GM18907 (cell line): ENCODE measurements around the gene PRKN.
"Not testable (repeated sequence)": the region's sequence is repeated elsewhere in the genome, so short reads cannot be mapped to it uniquely, and the experiment has no call there.

Experiments used
- ATAC-seq: cut with Tn5 transposase; IDR thresholded peaks from one replicate; pipeline ENCODE4 v1.9.1; 2021; ENCODE audit warnings: mild to moderate bottlenecking, moderate library complexity; ENCODE audit not compliant: unreplicated experiment

PRKN gene

DNA sequence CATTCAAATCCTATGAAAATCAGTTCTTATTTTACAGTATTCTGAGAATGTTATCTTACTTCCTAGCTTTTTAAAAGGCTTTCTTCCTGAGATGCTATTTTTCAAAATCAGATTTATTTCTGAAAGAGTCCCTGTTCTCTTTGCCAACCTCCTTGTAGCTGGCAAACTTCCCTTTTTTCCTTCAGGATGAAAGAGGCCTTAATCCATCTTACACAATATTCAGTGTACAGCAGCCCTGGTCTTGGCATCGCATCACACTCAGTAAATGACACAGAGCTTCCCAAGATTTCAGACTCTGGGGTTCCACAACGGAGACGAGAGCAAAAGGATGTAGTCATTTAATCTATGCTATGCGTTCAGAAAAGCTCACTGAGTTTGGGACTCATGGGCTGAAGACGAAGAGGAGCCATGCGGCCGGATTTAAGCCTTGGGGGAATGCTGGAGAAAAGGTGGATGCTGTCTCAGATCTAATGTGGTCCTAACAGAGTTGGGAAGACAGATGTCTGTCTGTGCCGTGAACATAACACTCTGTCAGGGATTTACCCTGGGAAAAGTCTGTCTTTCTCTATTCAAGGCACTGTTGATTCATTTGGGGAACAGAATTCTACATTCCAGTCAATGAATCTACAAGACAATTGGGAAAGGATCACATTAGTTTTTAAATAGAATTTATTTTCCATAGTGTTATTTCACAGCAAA is 837.3 kb downstream of the PRKN start:
- ATAC-seq = no peak

- ATAC-seq = no peak
Measured at GRCh38 chr6:161889324-161889723, 838.2 kb downstream of the PRKN start.

DNA sequence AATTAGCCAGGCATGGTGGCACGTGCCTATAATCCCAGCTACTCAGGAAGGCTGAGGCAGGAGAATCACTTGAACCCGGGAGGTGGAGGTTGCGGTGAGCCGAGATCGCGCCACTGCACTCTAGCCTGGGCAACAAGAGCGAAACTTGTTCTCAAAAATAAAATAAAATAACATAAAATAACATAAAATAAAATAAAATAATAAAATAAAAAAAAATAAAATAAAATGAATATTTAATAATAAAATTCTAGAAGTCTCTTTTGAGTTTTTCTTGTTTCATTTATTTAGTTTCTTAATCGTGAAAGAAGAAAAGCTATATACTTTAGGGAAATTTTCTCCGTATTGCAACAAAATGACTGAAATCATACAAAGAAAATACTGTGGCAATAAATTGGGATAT is 841.0 kb downstream of the PRKN start:
- ATAC-seq = not testable (repeated sequence)

DNA sequence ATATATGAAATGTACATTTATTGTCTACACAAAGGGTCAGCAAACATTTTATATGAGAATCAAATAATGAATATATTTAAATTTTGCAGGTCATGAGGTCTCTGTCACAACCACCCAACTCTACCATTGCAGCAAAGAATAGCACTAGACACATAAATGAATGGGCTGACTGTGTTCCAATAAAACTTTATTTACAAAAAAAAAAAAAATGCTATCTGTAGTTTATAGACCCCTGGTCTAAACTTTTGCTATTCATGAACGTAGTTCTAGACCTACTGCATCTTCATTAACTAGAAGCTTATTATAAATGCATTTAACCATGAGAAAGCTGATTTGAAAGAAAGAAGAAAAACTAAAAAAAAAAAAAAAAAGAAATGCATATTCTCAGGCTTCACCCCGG is 842.8 kb downstream of the PRKN start:
- ATAC-seq = no peak

GRCh38 chr6:161882196-161882765 is 845.3 kb downstream of the PRKN start:
- ATAC-seq = no peak

GRCh38 chr6:161880056-161880455 is 847.5 kb downstream of the PRKN start:
- ATAC-seq = no peak

GRCh38 chr6:161876231-161876630 is 851.3 kb downstream of the PRKN start:
- no peak for ATAC-seq

DNA sequence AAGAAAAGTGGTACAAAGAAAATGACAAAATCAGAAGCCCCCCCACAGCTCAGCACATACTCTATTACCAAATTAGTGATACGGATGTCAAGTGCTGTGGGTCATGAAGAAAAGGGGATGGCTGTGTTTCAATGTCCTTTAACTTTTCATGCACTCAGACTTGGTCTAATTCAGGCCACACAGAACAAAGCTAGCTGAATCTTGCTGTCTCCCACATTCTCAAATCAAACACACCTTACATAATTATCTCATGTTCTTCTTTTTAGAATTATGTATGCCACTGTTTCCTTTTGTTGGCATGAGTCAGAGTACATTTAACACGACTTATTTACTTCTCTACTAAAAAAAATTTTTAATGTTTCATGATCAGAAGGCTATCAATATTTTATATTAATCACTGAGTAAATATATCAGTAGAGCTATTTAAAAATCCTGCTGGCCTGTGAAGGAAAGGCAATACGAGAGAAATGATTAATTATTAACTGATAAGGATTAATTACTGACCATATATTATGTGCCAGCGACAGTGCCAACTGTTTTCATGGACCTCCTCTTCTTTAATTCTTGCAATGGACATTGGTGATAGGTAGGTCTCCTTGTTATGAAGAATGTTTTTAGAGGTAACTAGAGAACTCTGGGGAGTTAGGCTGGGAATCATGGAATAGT is 857.2 kb downstream of the PRKN start:
- ATAC-seq = no peak

- no peak for ATAC-seq
Measured at GRCh38 chr6:161869491-161869890, 858.1 kb downstream of the PRKN start.

DNA sequence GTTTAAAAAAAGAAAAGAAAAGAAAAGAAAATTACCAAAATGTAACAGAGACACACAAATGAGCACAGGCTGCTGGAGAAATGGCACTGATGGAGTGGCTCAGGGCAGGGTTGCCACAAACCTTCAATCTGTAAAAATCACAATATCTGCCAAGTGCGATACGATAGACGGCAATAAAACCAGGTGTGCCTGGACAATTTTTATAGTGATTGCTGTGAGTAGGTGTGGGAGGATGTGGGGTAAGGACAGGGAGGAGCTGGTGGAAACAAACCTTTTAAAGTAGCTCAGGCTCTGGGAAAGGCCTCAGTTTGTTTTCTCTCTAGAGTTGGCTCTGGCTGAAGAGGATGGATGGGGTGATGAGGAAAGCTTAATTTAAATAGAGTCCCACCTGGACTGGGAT is 861.0 kb downstream of the PRKN start:
- no peak for ATAC-seq

GRCh38 chr6:161861061-161861460 is 866.5 kb downstream of the PRKN start:
- not testable (repeated sequence) for ATAC-seq

DNA sequence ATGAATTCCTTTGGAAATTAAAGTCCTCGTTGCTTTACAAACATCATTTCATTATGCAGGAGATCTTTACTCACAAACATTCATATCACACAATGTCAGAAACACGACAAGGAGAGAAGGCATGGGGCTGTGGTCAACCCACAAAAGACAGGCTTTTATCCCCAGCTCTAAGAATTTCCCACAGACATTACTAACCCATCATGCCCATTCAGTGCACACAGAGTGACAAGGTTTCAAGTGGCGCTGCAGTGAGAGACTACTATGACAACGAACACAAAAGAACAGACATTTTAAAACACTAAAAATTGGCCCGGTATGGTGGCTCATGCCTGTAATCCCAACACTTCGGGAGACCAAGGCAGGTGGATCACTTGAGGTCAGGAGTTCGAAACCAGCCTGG is 873.9 kb downstream of the PRKN start:
- no peak for ATAC-seq

DNA sequence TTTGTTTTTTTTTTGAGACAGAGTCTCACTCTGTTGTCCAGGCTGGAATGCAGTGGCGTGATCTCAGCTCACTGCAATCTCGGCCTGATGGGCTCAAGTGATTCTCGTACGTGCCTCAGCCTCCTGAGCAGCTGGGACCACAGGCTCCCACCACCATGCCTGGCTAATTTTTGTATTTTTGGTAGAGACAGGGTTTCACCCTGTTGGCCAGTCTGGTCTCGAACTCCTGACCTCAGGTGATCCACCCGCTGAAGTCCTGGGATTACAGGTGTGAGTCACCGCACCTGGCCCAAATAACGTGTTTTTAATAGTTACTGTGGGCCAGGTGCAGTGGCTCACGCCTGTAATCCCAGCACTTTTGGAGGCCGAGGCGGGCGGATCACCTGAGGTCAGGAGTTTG is 876.1 kb downstream of the PRKN start:
- ATAC-seq = not testable (repeated sequence)

DNA sequence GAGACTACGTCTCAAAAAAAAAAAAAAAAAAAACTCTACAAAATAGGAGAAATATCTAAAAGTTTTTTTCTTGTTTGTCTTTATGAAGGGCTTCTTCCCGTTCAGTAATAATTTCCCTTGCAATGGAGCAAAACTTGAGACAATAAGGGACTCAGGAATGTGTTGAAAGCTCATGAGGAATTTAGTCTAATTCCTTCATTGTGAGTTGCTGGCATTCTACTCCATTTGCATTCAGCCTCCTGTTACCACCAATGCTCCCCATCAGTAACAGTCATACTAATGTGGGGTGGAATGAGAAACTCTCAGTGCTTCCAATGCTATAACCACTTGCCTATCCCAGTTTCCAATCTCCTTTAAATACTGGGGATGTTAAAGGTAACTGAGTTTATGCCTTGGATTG is 877.0 kb downstream of the PRKN start:
- ATAC-seq = no peak

DNA sequence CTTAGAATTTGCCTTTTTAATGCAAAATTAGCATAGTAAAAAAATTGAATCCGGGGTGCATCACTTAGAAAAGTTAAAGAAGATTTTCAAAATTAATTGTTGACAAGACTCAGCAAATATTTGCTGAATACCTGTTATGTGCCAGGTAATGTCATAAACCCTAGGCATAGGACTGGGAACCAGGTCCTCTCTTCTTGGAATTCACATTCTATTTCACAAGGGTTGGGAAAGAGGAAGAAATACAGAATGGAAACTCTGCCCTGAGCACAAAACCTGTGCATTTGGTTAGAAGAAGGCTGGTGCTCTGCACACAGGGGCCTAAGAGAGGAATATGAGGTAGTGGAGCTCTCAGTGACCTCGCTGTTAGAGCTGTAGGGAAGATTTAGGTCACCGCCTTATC is 879.9 kb downstream of the PRKN start:
- no peak for ATAC-seq

DNA sequence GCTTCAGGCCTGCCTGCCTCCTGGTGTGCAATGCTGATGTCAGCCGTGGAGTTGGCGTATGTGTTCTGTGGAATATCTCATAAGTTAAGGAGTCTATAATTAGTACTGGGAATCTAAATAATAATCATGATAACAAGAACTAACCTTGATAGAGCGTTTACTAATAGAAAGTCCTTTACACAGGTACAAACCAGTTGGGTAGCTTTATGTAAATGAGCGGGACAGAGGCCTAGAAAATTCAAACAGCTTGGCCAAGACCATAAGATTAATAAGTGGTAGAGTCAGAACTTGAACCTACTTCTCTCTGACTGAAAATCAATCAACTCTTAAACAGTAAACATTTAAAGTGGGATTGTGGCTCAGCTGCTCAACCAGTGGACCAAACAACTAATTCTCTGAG is 882.8 kb downstream of the PRKN start:
- no peak for ATAC-seq

DNA sequence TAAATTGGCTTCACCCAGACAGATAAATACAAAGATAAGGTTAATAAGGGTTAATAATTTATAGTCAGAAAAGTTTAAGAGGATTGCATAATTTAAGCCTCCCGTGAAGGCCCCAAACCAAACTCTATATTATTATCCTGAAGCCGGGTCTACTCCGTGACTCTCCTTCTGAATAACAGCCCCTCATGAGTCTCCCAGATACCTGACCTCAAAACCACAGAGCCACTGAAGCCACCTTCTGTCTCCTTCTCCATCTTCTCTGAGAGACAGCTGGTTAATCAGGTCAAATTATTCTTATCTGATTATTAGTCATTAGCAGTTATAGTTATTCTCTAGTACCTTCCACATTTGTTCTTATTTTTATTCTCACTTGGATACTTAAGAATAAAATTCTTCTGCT is 884.5 kb downstream of the PRKN start:
- ATAC-seq = no peak

DNA sequence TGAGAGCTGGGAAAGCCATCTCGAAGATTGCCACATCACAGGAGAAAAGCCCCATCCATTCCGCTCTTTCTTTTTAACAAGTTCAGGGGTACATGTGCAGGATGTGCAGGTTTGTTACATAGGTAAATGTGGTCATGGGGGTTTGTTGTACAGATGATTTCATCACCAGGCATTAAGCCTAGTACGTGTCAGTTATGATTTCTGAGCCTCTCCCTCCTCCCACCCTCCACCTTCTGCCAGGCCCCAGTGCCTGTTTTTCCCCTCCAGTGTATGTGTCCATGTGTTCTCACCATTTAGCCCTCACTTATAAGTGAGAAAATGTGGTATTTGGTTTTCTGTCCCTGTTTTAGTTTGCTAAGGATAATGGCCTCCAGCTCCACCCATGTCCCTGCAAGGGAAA is 887.2 kb downstream of the PRKN start:
- ATAC-seq = no peak

- no peak for ATAC-seq
Measured at GRCh38 chr6:161838306-161839035, 889.1 kb downstream of the PRKN start.

DNA sequence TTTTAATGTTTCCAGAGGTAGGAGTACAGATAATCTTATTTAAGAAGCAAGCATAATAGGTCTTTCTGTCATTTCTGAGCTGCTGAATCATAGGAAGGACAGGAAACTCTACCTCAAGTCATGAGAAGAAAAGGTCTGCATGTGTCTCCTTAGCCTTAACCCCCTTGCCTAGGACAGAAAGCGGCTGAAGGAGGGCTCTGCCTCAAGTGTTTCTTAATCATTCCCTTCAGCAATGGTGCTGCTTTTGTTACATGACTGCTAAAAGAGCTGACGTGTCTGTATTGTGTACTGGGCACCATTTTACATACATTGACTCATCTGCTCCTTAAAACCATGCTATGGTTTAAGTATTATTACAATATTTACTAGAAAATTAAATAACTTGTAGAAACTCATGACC is 889.7 kb downstream of the PRKN start:
- no peak for ATAC-seq

- no peak for ATAC-seq
Measured at GRCh38 chr6:161837449-161837735, 890.2 kb downstream of the PRKN start.
